ENCODE results near the gene UBXN4.
"Not testable (repeated sequence)": the region's sequence is repeated elsewhere in the genome, so short reads cannot be mapped to it uniquely, and the experiment has no call there.

- TF ChIP-seq POLR2A (IDR thresholded peaks at IDR 0.05; ENCODE audit: low read length); GATA1 (IDR thresholded peaks at IDR 0.05; ENCODE audit: low read depth, low read length): not testable (repeated sequence)
These were observed 37.6 kb upstream of the UBXN4 start for GRCh38 chr2:135704075-135704474.

Data from erythroblast (primary cell).